Tibial artery (tissue), 4 donors: ENCODE data around the gene ZNRF3.

Experiments used
- DNase-seq, 2 donors: peaks; one replicate each; pipeline ENCODE4 v3.0.0-alpha.2; 2019
- H3K27ac ChIP-seq, 2 donors: fragments of 200-600 bp; sonication (generic) in 1 of 2; 1 replicate in 1 of 2; 2 replicates in 1 of 2; pipeline ENCODE4 v1.5.1; 2018 to 2019; ENCODE audit warnings: mild to moderate bottlenecking in 1 of 2
- H3K27me3 ChIP-seq, 2 donors: fragments of 200-600 bp; sonication (generic) in 1 of 2; one replicate each; pipeline versions ENCODE4 v1.5.1 to v1.6.0; 2016 to 2019
- H3K36me3 ChIP-seq, 3 donors: fragments of 200-600 bp; sonication (generic) in 2 of 3; one replicate each; pipeline ENCODE4 v1.5.1; 2016 to 2019; ENCODE audit warnings: mild to moderate bottlenecking in 2 of 3
- H3K4me1 ChIP-seq, 4 donors: fragments of 200-600 bp; sonication (generic) in 2 of 4; 1 replicate in 3 of 4; 2 replicates in 1 of 4; pipeline ENCODE4 v1.5.1; 2016 to 2019
- H3K4me3 ChIP-seq, 2 donors: fragments of 200-600 bp; sonication (generic) in 1 of 2; 1 replicate in 1 of 2; 2 replicates in 1 of 2; pipeline ENCODE4 v1.5.1; 2018 to 2019; ENCODE audit warnings: mild to moderate bottlenecking in 2 of 2
- H3K9me3 ChIP-seq, 3 donors: fragments of 200-600 bp; sonication (generic) in 1 of 3; one replicate each; pipeline ENCODE4 v1.5.1; 2016 to 2019
- intact Hi-C: fragments of 100-400 bp; cut with DNase I; formaldehyde crosslinking; loops from one replicate; pipeline ENCODE4 v1.15.0; 2023; ENCODE audit warnings: low total_unique reads
- TF ChIP-seq, protein P1 (sequence below), 2 experiments: fragments of 200-600 bp in 1 of 2; fragments of 450-650 bp in 1 of 2; IDR thresholded peaks; one replicate each; pipeline ENCODE4 v1.5.1; 2017 to 2019; ENCODE audit warnings: antibody characterized with exemption in 2 of 2, mild to moderate bottlenecking in 1 of 2, moderate library complexity in 1 of 2

Gene ZNRF3

DNA sequence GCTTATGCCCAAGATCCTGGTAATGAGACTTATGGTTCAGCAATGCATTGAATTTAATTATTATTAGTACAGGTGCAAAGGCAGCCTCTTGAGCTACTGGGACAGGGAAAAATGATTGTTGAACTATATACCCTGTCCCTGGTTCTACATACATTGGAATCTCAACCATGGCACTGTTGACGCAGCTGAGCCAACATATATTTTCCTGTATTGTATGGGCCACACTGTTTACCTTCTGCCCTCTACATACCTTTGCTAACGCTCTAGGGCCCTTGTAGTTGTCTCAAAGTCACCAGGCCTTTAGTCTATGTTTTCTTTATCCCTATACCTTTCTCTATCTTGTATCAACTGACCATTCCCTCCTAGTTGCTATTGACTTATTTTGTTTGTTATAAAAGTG is 212.1 kb downstream of the ZNRF3 start:
- Histone ChIP-seq H3K4me1 (peaks cover 0 to 5% (median 2%) of the 10 kb centered on the region in 4 donors), H3K4me3 (no peak overlapping the region), H3K27me3 (no peaks in the 10 kb centered on the region), H3K36me3 (peaks cover 0 to 10% (median 0%) of the 10 kb centered on the region in 3 donors), H3K9me3 (no peaks in the 10 kb centered on the region), H3K27ac (no peak overlapping the region)
- TF ChIP-seq, protein P1, sequence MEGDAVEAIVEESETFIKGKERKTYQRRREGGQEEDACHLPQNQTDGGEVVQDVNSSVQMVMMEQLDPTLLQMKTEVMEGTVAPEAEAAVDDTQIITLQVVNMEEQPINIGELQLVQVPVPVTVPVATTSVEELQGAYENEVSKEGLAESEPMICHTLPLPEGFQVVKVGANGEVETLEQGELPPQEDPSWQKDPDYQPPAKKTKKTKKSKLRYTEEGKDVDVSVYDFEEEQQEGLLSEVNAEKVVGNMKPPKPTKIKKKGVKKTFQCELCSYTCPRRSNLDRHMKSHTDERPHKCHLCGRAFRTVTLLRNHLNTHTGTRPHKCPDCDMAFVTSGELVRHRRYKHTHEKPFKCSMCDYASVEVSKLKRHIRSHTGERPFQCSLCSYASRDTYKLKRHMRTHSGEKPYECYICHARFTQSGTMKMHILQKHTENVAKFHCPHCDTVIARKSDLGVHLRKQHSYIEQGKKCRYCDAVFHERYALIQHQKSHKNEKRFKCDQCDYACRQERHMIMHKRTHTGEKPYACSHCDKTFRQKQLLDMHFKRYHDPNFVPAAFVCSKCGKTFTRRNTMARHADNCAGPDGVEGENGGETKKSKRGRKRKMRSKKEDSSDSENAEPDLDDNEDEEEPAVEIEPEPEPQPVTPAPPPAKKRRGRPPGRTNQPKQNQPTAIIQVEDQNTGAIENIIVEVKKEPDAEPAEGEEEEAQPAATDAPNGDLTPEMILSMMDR (IDR thresholded peaks at IDR 0.05), result no peak
- intact Hi-C loops, result no loop called here
- no peak for DNase-seq

DNA sequence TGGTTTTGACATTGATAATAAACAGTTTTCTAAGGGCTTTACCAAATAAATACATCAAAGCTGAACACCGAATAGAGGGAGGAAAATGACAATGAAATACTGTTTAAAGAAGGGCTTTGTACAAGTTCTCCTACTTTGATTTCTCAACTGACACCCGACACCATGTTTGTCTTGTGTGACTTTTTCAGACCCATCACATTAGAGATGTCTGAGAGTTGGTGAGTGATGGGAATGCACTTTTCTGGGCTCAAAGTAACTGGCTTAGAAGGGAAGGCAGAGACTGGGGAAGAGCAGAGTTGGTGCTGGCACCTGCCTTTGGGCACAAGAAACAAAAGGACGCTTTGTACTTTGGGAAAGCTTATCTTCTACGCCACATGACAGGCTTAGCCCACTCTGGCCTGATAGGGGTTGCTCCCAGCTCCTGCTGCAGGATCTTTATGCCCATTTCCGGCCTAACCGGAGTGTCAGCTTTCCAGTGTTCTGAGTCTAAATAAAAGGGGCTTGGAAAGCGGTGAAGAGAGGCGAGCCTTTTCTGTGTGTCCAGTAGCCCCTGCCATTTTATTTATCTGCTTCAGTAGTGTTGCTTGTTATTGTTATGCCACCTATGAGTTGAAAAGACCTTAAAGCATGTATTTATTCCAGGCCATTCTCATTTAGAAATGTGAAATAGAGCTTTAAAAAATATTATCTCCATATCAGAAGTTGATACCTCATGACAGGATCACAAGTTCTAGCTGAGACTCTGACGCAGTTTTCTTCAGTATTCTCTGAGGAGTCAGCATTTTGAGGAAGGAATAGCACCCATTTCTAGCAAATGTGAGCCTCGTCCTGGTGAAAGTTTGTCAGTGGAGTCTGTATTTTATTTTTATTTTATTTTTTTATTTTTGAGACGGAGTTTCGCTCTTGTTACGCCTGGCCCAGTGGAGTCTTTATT is 213.6 kb downstream of the ZNRF3 start:
- TF ChIP-seq, protein P1 (IDR thresholded peaks at IDR 0.05), result no peak
- Histone ChIP-seq H3K4me3 (no peak overlapping the region), H3K27ac (no peak overlapping the region), H3K27me3 (no peaks in the 10 kb centered on the region), H3K9me3 (no peaks in the 10 kb centered on the region), H3K4me1 (peaks cover 0 to 5% (median 2%) of the 10 kb centered on the region in 4 donors), H3K36me3 (peaks cover 0 to 10% (median 0%) of the 10 kb centered on the region in 3 donors)
- no peak for DNase-seq
- intact Hi-C loops, result no loop called here

DNA sequence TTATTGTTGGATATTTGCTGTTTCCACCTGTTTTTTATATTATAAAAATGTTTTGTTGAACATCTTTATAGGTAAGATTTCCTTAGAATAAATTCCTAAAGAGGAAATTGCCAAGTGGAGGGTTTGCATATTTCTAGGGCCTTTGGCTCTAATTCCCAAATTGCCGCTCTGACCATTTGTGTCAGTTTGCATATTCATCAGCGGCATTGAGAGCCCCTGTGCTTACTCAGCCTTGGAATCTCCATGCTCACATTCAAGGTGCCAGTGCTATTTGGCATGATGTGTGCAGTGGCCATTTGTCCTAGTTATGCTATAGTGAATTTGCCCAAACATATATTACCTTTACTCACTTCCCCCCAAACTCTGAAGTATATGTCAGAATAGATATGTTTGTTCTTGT is 214.9 kb downstream of the ZNRF3 start:
- TF ChIP-seq, protein P1 (IDR thresholded peaks at IDR 0.05), result no peak
- Histone ChIP-seq H3K4me3 (no peak overlapping the region), H3K27me3 (no peaks in the 10 kb centered on the region), H3K36me3 (peaks cover 0 to 10% (median 0%) of the 10 kb centered on the region in 3 donors), H3K9me3 (no peaks in the 10 kb centered on the region), H3K27ac (no peak overlapping the region), H3K4me1 (peaks cover 0 to 4% (median under 1%) of the 10 kb centered on the region in 4 donors)
- intact Hi-C loops, result no loop called here
- DNase-seq, result no peak

DNA sequence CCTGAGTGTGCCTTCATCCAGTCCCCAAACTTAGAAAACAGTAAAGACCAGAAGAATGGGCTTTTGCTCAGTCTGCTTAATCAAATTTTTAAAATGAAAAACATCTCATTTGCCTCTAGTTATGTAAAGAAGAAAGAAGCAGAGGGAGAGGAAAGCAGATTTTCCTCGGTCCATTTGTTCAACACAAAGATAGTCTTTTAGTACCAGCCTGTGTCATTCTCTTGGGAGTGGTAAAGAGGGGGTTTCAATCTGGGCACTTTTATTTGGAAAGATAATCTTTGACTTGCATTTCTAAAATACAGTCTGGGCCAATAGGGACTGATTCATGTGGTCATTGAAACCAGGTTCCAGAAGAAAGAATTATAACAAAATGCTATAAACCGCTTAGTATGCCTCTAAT is 218.9 kb downstream of the ZNRF3 start:
- Histone ChIP-seq H3K4me1 (no peaks in the 10 kb centered on the region), H3K9me3 (no peaks in the 10 kb centered on the region), H3K4me3 (no peak overlapping the region), H3K36me3 (peaks cover 0 to 5% (median 0%) of the 10 kb centered on the region in 3 donors), H3K27me3 (no peaks in the 10 kb centered on the region), H3K27ac (no peak overlapping the region)
- TF ChIP-seq, protein P1 (IDR thresholded peaks at IDR 0.05), result no peak
- no peak for DNase-seq
- intact Hi-C loops, result no loop called here

DNA sequence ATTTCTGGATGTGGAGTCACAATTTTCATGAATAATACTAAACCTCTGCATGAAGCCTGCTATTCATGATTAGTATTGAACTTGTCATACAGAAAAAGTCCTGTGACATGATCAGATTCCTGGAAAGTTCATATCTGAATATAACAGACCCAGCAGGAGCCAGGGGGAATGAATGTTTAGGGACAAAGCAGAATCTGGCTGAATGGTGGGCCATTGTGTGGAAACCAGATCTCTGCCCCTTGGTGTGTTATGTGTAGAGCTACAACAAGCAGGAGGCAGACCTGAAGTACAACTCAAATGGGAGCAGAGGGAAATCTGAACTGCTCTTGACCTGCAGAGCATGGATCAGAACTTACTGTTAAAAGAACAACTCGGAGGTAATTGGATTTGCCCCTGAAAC is 219.7 kb downstream of the ZNRF3 start:
- TF ChIP-seq, protein P1 (IDR thresholded peaks at IDR 0.05), result no peak
- H3K27ac ChIP-seq, result no peak overlapping the region
- DNase-seq, result no peak
- no peaks in the 10 kb centered on the region for H3K27me3 ChIP-seq
- no peak overlapping the region for H3K4me3 ChIP-seq
- no peaks in the 10 kb centered on the region for H3K9me3 ChIP-seq
- H3K4me1 ChIP-seq, result no peaks in the 10 kb centered on the region
- intact Hi-C loops, result no loop called here
- peaks cover 0 to 5% (median 0%) of the 10 kb centered on the region in 3 donors for H3K36me3 ChIP-seq
